C4-2B (cell line): Measurements from ENCODE around the gene NEAT1.

Experiments used
- ZFX ChIP-seq: fragments of 450-650 bp; IDR thresholded peaks from 2 replicates; pipeline ENCODE4 v1.6.1; 2017
- TF ChIP-seq, protein P1 (sequence below): fragments of 450-650 bp; conservative IDR thresholded peaks from 2 replicates; pipeline ENCODE4 v1.5.1; 2017; ENCODE audit warnings: mild to moderate bottlenecking

DNA sequence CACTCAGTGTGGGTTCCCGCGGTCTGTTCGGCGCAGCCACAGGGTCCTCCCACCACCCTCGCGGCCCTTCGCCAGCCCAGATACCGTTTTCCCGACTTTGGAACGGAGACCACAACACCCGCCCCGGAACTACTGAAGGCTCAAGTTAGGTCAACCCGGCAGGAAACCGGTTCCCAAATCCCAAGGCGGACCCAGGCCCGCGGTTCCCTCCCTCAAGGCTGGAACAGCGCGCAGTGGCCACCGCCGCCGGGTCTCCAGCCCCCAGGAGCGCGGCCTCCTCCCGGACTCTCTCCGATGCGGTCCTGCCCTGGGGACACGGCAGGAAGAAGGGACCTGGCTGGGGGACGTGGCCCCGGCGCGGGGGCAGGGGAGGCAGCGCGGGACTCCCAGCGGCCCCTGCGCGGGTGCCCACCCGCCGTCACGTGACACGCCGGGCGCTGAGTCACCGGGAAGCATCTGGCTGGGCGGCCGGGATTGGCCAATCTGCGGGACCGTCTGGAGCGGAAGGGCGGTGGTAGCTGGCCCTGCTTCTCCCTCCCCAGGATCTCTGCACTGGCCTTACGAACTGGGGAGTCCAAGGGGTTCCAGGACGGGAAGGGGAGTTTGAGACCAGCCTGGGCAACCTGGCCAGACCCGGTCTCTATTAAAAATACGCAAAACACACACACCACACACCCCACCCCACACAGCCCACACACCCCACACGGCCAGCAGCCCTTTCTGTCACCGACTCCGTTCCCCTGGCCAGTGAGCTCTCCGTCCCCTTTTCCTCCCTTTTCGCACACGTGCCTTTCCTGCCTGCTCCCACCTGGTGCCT lies 54.8 kb downstream of the NEAT1 start:
- TF ChIP-seq, protein P1, sequence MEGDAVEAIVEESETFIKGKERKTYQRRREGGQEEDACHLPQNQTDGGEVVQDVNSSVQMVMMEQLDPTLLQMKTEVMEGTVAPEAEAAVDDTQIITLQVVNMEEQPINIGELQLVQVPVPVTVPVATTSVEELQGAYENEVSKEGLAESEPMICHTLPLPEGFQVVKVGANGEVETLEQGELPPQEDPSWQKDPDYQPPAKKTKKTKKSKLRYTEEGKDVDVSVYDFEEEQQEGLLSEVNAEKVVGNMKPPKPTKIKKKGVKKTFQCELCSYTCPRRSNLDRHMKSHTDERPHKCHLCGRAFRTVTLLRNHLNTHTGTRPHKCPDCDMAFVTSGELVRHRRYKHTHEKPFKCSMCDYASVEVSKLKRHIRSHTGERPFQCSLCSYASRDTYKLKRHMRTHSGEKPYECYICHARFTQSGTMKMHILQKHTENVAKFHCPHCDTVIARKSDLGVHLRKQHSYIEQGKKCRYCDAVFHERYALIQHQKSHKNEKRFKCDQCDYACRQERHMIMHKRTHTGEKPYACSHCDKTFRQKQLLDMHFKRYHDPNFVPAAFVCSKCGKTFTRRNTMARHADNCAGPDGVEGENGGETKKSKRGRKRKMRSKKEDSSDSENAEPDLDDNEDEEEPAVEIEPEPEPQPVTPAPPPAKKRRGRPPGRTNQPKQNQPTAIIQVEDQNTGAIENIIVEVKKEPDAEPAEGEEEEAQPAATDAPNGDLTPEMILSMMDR, result no peak
- peak; percentile 60; the same call in 1 of the 2 replicates for TF ChIP-seq ZFX
